NCI-H2029 (cell line): ENCODE data around the gene SH2D5.

Experiments
- DNase-seq: peaks from one replicate; lab custom pipeline; 2025; lab: John Stamatoyannopoulos, UW

The SH2D5 gene

DNA sequence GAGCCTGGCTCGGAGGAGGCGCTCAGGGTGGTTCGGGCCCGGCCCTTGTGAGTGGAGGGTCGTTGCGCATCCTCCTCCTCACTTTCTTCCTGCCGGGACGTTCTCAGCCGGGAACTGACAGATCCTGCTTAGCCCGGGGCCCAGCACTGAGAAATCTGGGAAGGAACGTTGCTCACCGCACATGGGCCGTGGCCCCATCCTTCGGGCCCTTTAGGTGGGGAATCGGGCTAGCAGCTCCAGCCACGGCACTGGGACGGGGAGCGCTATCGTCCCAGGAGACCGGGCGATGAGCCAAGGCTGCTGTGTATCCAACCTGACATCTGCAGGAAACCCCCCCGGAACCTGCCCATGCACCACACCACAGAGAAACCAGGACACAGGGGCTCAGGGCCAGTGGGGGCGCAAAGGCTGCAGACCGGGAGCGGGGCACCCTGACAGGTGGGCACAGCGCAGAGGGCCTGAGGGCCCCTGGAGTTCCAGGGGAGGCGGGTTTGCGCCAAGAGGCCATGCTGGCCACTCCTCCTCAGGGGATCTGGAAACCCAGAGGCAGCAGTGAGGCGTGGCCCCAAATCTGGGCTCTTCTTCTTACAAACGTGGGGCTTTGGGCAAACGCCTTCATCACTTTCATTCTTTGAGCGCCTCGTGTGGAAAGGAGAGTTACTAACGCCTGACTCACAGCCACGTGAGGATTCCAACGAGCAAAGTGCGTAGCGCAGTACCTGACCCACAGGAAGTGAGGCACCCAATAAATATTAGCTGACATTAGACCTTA lies at the start of gene SH2D5:
SH2D5 (minus strand) TSS at position 116 of the 772 bp plus-strand sequence. CDS start 4,659 bp downstream, outside the sequence.
- DNase-seq = peak; percentile 26

DNA sequence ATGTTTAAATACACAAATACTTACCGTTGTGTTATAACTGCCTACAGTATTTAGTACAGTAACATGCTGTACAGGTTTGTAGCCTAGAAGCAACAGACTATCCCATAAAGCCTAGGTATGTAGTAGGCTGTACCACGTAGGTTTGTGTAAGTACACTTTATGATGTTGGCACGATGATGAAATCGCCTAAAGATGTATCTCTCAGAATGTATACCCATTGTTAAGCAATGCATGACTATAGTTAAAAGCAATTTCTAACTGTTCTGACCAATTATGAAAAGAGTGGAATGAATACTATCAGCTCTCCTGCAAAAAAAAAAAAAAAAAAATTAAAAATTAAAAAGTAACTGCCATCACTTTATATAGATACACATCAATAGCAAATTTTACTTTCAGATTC lies 43.2 kb upstream of the SH2D5 start:
- no peak for DNase-seq

DNA sequence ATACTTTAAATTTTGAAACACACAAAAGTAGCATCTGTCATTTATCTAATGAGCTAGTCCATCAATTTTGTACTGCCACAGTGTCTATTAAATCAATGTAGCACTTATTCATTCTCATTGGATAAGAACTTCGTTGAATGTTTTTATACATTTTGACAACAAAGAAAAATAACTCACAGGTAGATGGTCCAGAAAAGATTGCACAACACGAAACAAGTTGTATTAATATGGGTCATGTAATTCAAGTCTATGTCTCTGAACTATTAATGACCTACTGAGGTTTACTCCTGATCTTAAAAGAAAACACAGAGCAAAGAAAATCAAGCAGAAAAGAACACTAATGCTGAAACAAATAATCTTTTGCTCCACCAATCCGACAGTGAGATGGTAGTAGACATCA lies 39.3 kb upstream of the SH2D5 start:
- DNase-seq = no peak

DNA sequence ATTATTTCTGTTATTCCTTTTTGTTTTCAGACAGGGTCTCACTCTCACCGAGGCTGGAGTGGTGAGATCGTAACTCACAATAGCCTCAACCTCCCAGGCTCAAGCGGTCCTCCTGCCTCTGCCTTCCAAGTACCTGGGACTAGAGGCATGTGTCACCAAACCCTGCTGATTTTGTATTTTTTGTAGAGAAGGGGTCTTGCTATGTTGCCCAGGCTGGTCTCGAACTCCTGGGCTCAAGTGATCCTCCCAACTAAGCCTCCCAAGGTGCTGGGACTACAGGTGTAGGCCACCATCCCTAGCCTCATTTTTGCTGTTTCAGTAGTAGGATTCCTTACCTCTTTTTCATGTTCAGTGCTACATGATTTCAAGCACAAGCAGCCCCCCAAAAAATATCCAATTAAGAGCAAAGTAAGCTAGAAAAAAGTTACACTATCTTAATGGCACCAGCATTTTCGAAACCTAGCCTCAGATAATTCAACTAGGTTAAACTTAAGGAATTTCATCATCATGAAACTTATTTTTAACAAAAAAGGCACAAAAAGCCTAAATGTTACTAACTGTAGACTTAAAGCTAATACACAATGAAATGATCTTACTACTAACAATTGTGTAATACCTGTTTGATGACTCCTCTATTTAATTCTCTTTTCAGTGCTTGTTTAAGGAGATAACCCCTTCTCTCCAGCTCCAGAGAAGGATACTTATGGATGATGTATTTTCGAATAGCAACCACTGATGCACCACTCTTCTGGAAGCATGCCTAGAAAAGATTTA lies 38.0 kb upstream of the SH2D5 start:
- DNase-seq = no peak

DNA sequence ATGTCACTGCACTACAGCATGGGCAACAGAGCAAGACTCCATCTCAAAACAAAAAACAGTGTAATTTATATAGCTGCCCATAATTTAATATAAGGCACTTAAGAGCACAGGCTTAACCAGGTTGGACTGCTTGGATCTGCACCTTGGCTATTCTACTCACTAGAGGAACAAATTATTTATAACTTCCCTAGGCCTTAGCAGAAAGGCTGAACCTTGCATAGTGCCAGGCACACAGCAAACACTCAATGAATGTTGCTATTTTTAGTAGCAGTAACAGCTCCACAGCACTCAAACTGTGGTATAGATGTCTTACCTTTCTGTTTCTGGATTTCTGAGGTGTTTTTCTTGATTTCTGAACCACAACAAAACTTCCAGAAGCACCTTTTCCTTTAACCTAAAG lies 34.8 kb upstream of the SH2D5 start:
- DNase-seq = no peak

DNA sequence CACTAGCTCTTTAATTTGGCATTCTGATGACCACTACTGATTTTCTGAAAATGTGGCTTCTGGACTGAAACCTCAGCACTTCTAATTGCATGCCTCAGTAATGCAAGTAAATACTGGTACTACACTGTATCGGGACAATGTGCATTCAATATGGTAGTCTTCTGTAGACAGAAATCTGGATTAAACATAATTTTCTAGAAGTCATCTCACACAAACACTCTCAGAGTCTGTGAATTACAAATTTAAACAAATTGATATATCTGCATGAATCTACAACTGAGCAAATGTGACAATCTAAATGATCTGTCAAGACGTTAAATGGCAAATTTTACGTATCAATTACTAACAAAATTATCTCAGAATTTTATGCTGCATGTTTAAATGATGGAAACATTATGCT lies 30.9 kb upstream of the SH2D5 start:
- no peak for DNase-seq

DNA sequence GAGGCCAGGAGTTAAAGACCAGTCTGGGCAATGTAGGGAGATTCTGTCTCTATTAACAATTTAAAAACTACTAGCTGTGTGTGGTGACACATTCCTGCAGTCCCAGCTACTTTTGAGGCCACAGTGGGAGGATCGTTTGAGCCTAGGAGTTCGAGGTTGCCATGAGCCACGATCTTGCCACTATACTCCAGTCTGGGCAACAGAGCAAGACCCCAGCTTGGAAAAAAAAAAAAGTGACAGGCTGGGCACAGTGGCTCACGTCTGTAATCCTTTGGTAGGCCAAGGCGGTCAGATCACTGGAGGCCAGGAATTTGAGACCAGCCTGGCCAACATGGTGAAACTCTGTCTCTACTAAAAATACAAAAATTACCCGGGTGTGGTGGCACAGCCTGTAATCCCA lies 27.8 kb upstream of the SH2D5 start:
- no peak for DNase-seq

DNA sequence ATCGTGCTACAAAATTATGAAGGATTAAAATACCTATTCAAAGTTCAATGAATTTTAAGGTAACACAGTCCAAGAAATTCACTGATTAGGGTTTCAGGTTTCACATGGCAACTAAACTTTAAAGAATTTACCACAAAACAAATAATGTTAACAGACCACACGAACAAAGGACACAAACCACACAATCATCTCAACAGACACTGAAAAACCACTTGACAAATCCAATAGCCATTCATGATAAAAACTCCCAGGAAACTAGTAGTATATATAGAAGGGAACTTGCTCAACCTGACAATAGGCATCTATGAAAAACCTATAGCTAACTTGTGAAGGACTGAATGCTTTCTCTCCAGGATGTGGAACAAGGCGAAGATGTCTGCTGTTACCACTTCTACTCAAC lies 21.1 kb upstream of the SH2D5 start:
- DNase-seq = peak; percentile 3

DNA sequence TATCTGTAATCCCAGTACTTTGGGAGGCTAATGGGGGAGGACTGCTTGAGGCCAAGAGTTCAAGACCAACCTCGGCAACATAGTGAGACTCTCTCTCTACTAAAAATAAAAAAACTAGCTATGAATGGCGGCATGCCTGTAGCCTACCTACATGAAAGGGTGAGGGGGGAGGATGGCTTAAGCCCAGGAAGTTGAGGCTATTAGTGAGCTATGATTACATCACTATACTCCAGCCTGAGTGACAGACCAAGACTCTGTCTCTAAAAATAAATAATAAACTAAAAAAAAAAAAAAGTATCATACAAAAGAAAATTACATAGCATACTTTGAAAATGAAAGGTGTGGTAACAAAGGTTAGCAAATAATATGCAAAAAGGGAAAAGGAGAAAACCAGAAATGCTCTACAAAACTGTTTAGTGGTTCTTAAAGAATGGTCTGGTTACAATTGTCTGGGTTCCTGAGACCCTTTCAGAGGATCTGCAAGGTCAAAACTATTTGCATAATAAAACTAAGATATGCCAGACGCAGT lies 19.0 kb upstream of the SH2D5 start:
- no peak for DNase-seq

DNA sequence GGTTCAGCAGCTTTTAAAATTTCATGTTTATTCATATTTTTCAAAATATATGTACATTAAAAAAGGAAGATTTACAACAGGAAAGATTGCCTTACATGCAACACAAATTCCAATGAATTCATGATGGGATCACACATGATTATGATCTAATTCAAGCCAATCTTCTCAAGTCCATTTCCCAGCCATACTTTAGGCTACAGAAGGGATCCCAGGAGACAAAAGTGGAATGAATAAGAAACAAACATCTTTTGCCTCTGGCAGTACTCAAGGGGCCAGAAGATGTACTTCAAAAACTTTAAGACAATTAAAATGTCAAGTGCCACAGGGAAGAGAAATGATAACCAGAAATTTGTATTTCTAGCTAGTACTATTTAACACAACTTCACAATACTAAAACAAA lies 10.2 kb upstream of the SH2D5 start:
- no peak for DNase-seq

DNA sequence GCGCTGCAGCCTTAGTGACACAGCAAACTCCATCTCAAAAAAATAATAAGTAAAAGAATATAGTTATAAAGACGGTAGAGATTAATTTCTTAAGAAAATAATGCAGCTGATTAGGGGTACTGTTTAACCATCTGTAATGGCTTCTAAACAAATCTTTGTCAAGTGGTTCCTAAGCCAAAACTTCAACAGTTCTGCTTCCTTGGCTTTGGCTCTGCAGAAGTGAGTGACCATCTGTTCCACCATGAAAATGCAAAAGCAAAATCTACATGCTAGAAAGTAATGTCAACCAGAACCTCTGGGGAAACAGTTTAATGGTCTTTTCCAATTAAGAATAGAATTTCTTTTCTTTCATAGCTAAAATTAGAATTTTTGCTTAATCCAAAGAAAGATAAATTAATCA lies 8.3 kb upstream of the SH2D5 start:
- no peak for DNase-seq

DNA sequence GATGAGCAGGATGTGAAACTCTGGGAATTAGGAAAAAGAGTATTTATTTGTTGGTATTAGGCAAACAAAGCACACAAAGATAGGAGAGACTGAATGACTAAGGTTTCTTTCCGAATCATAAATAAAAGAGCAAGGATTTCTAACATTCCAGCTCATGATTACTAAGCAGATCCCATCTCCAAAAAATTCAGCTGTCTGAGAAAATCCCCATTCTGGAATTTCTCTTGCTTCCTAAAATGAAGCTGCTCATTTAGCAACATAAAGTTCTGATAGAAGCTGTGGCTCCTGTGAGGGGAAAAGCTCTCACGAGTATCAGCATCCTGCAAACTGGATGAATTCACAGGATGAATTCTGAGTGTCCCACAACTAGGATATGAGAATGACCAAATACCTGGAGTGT lies 6.7 kb upstream of the SH2D5 start:
- DNase-seq = no peak

DNA sequence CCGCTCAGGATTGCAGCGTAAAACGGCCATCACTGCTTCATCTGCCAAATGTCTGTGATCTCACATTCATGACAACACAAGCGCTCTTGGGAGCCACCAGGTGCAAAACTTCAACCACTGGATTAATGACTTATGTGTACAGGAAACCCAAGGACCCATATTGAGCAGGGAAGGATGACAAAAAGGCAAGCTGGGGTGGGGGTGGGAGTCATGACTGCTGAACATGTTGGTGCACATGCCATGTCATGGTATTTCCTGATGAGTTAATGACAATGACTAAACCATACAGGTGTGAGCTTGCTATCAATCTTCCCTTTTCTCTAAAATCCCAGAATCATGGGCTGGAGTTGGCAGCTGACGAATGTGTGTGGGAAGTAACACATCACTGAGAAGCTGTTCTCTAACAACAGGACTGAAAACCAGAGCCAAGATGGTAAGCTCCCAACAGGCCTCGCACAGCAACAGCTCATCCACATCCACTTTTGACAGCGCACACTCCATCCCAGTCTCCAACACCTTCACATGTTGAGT lies 3.1 kb upstream of the SH2D5 start:
- no peak for DNase-seq

DNA sequence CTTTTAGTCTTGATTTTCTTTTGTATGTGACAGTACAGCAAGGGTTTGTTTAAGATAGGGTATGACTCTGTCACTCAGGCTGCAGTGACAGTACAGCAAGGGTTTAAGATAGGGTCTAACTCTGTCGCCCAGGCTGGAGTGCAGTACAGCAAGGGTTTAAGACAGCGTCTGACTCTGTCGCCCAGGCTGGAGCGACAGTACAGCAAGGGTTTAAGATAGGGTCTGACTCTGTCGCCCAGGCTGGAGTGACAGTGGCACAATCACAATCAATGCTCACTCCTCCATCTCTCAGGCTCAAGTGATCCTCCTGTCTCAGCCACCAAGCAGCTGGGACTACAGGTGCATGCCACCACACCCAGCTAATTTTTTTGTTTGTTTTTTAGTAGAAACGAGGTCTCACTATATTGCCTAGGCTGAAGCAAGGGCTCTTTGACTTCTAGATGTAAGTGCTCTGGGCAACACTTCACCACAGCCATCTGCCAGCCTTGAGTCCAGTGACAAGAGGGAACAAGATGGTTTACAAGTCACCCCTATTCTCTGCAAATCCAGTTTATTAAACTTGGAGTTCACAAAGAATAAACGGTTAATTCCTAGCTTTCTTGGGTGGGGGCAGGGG lies 965 bp upstream of the SH2D5 start:
- DNase-seq = no peak

DNA sequence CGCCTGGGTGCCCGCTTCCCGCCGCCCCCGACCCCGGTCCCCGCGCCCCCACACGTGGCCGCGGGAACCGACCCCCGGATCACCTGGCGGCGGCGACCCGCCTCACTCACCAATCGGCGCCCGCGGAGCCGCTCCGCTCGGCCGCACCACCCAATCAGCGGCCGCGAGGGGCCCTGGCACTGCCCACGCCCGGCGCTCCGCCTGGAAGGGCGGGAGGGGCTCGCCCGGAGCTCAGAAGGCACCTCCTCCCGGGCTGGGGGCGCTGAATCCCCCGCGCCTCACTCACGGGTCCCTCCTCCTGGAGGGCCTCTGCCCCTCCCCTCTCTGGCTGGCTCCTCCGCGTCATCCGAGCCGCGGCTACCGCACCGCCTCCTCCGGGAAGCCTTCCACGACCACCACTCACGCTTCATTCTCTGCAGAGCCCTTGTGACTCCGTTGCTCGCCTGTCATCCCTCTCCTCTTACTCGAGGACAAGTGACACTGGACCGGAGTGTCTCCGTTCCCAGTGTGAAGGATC lies 374 bp downstream of the SH2D5 start:
- no peak for DNase-seq

DNA sequence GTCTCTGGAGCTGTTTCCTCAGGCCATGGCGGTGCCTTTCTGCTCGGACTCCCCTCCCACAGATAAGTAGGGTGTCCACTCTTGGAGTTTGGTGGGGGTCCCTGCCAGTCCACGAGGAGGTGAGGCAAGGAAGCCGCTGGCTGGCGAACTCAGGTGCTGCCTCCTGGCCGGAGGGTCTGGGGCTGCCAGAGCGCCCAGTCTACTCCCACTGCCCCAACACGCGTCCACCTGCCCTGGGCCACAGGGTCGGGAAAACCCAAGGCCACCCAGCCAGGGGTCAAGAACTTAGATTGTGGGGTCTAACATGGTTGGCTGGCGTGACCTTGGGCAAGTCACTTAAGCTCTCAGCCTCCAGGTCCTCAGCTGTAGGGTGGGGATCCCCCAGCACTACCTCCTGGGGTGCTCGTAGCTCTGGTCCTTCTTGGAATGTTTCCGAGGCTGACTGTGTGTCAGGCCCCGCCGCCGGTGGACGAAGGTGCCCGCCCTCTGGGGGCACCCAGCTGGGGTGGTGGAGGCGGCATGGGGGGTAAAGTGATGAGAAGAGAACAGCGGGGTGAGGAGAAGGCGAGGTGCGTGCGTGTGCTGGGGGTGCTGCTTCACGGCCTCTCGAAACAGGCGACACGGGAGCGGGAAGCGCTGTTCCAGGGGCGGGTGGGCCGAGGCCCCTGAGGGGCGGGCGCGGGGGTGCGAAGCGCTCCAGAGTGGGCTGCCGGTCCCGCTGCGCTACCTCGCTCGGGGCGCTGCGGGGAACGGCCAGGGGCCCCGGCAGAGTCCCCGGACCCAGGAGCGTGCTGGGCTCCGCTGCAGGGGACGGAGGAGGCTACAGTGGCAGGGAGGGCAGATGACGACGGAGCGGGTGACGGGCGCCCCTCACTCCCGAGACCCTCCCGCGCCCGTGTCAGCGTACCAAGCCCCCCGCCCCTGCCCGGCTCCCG lies 1.2 kb downstream of the SH2D5 start:
- no peak for DNase-seq

DNA sequence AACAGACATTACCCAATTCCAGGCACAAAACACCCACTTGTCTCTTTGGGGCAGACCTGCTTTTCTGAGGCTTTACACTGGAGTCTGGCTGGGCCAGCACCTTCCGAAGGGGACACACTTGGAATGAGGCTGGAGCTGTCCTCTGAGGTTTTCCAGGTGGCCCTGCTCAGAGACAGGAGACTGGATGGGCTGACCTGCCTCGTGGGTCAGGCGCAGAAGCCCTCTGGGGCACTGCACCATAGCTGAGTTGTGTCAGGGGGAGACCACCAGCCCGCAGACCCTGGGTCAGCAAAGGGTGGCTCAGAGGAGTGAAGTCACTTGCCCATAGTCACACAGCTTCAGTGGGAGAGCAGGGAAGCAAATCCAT lies 1.8 kb downstream of the SH2D5 start:
- DNase-seq = no peak

DNA sequence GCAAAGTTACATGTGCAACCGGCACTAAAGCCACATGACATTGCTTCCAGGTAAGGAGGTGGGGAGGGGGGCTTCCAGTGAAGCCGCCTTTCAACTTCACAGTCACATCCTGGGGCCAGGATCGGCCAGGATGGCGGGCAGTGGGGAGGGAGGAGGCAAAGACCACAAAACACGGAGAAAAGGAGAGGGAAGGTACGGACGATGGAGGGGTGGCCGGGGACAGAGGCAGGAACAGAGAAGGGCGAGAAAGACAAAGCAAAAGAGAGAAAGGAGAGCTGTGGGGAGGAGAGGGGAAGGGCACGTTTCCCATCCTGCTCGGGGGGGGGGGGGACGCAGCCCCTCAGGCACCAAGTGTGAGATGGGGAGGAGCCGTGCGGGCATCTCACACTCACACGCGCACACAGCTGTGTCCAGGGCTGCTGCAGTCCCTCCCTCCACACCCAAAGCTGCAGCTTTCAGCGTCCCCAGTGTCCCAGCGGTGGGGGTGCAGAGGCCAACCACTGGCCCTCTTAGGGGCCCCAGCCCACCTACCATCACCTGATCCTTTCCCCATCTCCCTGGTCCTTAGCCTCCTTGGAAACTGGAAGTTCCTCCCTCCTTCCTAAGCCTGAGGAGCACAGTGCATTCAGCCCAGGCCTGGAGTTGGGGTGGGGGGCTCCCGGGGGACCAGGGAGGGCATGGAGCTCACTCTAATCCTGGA lies 2.4 kb downstream of the SH2D5 start:
- DNase-seq = no peak

DNA sequence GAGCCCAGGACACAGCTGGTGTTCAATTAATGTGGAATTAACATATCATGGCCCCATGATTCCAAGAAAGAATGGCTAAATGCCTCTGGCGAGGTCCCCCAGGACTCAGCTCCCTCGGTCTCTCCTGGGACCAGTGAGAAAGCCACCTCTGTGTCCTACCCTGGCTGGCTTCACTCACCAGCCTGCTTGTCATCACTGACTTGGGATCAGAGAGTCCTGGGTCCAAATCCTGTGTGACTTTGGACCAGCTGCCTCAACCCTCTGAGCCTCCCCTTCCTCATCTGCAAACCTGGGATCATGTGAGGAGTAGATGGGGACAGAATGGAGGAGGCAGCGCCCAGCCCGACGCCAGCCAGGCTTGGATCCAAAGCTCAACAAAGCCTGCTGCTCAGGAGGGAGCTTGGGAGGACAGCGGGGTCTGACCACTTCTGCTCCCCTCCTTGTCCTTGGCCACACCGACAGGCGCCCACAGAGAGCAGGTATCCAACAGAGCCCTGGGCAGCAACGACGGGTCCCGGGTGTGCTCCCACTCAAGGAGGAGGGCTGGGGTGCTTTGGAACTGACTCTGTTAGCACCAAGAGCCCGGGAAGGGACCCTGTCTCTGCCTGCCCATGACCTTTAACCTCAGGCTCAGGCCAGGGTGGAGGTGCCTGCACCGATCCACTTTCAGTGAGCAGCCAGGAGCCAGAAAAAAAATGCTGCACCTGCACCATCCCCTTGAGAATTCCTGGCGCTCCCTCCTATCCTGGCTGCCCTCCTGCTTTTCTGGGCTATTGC lies 3.2 kb downstream of the SH2D5 start:
- no peak for DNase-seq
